Spleen (tissue), 7 donors: Measurements from ENCODE around the gene NAA30.

Experiments used
- POLR2AphosphoS5 ChIP-seq, 3 donors: sonication (generic); formaldehyde crosslinking; IDR thresholded peaks; one replicate each; pipeline ENCODE4 v1.5.1; 2017; ENCODE audit warnings: antibody characterized with exemption in 3 of 3
- TF ChIP-seq, protein P1 (sequence below), 11 experiments: fragments of 200-600 bp in 7 of 11; fragments of 450-650 bp in 4 of 11; sonication (generic) in 4 of 11; IDR thresholded peaks in 8 of 11; conservative IDR thresholded peaks in 3 of 11; 1 replicate in 7 of 11; 2 replicates in 4 of 11; pipeline versions ENCODE4 v1.4.0 to v1.8.0; 2016 to 2021; ENCODE audit warnings: antibody characterized with exemption in 11 of 11, inconsistent platforms in 4 of 11, mild to moderate bottlenecking in 1 of 11
- donor health status: DM: no; HTN: no; CAD: no; lungs with moderate emphysema.
- donor health status: DM: no; HTN: no; CAD: no.
- donor health status: DM: no; HTN: no; CAD: no.

DNA sequence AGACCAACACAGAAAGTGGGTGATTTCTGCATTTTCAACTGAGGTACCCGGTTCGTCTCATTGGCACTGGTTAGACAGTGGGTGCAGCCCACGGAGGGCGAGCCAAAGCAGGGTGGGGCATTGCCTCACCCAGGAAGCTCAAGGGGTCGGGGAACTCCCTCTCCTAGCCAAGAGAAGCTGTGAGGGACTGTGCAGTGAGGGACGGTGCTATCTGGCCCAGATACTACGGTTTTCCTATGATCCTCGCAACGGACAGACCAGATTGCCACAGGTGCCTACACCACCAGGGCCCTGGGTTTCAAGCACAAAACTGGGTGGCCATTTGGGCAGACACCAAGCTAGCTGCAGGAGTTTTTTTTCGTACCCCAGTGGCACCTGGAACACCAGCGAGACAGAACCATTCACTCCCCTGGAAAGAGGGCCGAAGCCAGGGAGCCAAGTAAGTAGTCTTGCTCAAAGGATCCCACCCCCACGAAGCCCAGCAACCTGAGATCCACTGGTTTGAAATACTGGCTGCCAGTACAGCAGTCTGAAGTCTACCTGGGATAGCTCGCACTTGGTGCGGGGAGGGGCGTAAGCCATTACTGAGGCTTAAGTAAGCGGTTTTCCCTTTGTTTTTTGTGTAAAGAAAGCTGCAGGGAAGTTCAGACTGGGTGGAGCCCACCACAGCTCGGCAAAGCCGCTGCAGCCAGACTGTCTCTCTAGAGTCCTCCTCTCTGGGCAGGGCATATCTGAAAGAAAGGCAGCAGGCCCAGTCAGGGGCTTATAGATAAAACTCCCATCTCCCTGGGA lies 25.5 kb upstream of the NAA30 start:
- TF ChIP-seq, protein P1, sequence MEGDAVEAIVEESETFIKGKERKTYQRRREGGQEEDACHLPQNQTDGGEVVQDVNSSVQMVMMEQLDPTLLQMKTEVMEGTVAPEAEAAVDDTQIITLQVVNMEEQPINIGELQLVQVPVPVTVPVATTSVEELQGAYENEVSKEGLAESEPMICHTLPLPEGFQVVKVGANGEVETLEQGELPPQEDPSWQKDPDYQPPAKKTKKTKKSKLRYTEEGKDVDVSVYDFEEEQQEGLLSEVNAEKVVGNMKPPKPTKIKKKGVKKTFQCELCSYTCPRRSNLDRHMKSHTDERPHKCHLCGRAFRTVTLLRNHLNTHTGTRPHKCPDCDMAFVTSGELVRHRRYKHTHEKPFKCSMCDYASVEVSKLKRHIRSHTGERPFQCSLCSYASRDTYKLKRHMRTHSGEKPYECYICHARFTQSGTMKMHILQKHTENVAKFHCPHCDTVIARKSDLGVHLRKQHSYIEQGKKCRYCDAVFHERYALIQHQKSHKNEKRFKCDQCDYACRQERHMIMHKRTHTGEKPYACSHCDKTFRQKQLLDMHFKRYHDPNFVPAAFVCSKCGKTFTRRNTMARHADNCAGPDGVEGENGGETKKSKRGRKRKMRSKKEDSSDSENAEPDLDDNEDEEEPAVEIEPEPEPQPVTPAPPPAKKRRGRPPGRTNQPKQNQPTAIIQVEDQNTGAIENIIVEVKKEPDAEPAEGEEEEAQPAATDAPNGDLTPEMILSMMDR (IDR thresholded peaks at IDR 0.05 in 8 of 11, conservative IDR thresholded peaks at IDR 0.05 in 3 of 11), result no peak
- no peak for TF ChIP-seq POLR2AphosphoS5 (IDR thresholded peaks at IDR 0.05)
